ENCODE data around the gene PTGDR. TPM values are rescaled to one million over a fixed set of nuclear protein-coding genes. Genes with fewer than 3 reads are reported as not detected.

Gene PTGDR
- total and polyA plus RNA-seq, 9 donors = 0.16 to 0.71 (median 0.41) TPM

GRCh38 chr14:52319919-52320318, 52.4 kb downstream of the PTGDR start:
- WGBS (ENCODE audit: insufficient coverage) = no CpG with 5 or more reads among the region's 3 CpGs
- DNase-seq = no peak
- Histone ChIP-seq H3K9me3 (replicated peaks; ENCODE audit: control insufficient read depth, low read depth, low read length) (peaks cover 8% of the 10 kb centered on the region), H3K27ac (ENCODE audit: low read length) (no peak overlapping the region), H3K36me3 (ENCODE audit: control insufficient read depth, insufficient read depth, low read length) (no peaks in the 10 kb centered on the region), H3K4me1 (ENCODE audit: control insufficient read depth, insufficient read depth, low read length) (peaks cover 3% of the 10 kb centered on the region), H3K27me3 (ENCODE audit: control insufficient read depth, insufficient read depth, low read length) (peaks cover 14% of the 10 kb centered on the region), H3K4me3 (ENCODE audit: low read length) (no peak overlapping the region)

GRCh38 chr14:52325126-52325525, 57.6 kb downstream of the PTGDR start:
- WGBS (ENCODE audit: insufficient coverage) = no CpG with 5 or more reads among the region's 3 CpGs
- peaks cover 8% of the 10 kb centered on the region for H3K9me3 ChIP-seq (replicated peaks; ENCODE audit: control insufficient read depth, low read depth, low read length)
- H3K27ac ChIP-seq (ENCODE audit: low read length) = no peak overlapping the region
- DNase-seq = peak; percentile 60
- H3K36me3 ChIP-seq (ENCODE audit: control insufficient read depth, insufficient read depth, low read length) = no peaks in the 10 kb centered on the region
- no peaks in the 10 kb centered on the region for H3K27me3 ChIP-seq (ENCODE audit: control insufficient read depth, insufficient read depth, low read length)
- no peak overlapping the region for H3K4me3 ChIP-seq (ENCODE audit: low read length)
- peaks cover 4% of the 10 kb centered on the region for H3K4me1 ChIP-seq (ENCODE audit: control insufficient read depth, insufficient read depth, low read length)

GRCh38 chr14:52325630-52326029, 58.1 kb downstream of the PTGDR start:
- peaks cover 4% of the 10 kb centered on the region for H3K4me1 ChIP-seq (ENCODE audit: control insufficient read depth, insufficient read depth, low read length)
- peak; percentile 61 for DNase-seq
- no peak overlapping the region for H3K27ac ChIP-seq (ENCODE audit: low read length)
- no peaks in the 10 kb centered on the region for H3K36me3 ChIP-seq (ENCODE audit: control insufficient read depth, insufficient read depth, low read length)
- WGBS (ENCODE audit: insufficient coverage) = 60% methylated on average over 2 of the region's 3 CpGs
- H3K4me3 ChIP-seq (ENCODE audit: low read length) = no peak overlapping the region
- H3K9me3 ChIP-seq (replicated peaks; ENCODE audit: control insufficient read depth, low read depth, low read length) = peaks cover 8% of the 10 kb centered on the region
- H3K27me3 ChIP-seq (ENCODE audit: control insufficient read depth, insufficient read depth, low read length) = no peaks in the 10 kb centered on the region

Other genes with a start within 250 kb of the PTGDR start
- gene NID2, start 198.6 kb upstream of the PTGDR start, total RNA-seq = 96.3 TPM
- gene NID2, start 198.6 kb upstream of the PTGDR start, polyA plus RNA-seq (ENCODE audit: insufficient read depth in 1 of 8, insufficient read length in 8 of 8, low replicate concordance in 1 of 8) = 100 to 1,000 TPM in 5 of 8 donors, 10 to 100 TPM in 3; 74.9 to 179 (median 112) TPM
- gene PTGER2, start 46.6 kb downstream of the PTGDR start, total RNA-seq = 1.4 TPM
- 1 to 10 TPM in 6 of 8 donors, under 1 TPM in 2; 0.64 to 3.4 (median 1.3) TPM for gene PTGER2, start 46.6 kb downstream of the PTGDR start, polyA plus RNA-seq (ENCODE audit: insufficient read depth in 1 of 8, insufficient read length in 8 of 8, low replicate concordance in 1 of 8)

Data from muscle of leg (tissue), 11 donors.